GM12874 (cell line): Measurements from ENCODE around the gene TMEM214.
A peak's percentile ranks its signal among the peaks of the same experiment; 100 is the strongest.

Experiments used
- TF ChIP-seq, protein P1 (sequence below): IDR thresholded peaks from 2 replicates; pipeline ENCODE4 v1.5.1; 2011; ENCODE audit warnings: low read depth, mild to moderate bottlenecking, control low read depth, low read length, moderate library complexity; ENCODE audit not compliant: insufficient read depth

TMEM214 gene

DNA sequence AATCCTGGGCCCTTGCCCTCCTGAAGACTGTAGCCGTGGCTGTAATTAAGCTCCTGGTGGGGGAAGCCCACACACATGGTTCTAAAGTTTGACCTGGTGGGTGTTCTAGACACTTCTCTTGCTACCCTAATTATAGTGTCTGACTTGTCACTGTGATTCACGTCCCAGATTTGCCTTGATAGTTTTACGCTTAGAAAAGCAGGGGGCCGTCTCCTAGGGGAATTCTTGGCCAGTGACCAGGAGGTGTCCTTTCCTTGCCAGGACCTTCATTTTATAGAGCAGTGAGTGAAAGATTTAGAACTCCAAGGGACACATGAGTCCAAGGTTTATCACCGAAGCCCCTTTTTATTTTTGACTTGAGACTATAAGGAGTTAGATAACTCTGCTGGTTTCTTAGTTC lies 9.0 kb downstream of the TMEM214 start:
- TF ChIP-seq, protein P1, sequence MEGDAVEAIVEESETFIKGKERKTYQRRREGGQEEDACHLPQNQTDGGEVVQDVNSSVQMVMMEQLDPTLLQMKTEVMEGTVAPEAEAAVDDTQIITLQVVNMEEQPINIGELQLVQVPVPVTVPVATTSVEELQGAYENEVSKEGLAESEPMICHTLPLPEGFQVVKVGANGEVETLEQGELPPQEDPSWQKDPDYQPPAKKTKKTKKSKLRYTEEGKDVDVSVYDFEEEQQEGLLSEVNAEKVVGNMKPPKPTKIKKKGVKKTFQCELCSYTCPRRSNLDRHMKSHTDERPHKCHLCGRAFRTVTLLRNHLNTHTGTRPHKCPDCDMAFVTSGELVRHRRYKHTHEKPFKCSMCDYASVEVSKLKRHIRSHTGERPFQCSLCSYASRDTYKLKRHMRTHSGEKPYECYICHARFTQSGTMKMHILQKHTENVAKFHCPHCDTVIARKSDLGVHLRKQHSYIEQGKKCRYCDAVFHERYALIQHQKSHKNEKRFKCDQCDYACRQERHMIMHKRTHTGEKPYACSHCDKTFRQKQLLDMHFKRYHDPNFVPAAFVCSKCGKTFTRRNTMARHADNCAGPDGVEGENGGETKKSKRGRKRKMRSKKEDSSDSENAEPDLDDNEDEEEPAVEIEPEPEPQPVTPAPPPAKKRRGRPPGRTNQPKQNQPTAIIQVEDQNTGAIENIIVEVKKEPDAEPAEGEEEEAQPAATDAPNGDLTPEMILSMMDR, result no peak

DNA sequence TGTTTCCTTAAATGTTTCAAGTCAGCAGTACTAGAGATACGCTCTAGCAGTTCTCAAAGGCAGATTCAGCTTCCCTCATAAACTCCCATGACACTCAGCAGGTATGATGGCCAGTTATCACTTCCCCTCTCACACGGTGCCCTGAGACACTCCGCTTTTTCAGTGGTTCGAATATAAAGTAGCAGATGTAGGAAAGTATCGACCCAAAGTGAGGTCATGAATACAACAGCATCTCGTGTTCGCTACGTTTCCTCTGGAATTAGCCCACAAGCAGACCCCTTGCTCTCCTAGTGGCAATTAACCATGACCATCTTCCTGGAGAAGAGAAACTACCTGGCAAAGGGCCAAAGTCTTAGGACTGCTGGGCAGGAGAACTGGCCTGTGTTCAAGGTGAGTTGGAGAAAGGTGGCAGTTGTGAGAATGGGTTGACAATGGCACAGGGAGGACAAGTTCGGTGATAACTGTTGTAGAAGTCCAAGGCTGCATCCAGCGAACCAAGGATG lies 9.4 kb downstream of the TMEM214 start:
- TF ChIP-seq, protein P1, result no peak

DNA sequence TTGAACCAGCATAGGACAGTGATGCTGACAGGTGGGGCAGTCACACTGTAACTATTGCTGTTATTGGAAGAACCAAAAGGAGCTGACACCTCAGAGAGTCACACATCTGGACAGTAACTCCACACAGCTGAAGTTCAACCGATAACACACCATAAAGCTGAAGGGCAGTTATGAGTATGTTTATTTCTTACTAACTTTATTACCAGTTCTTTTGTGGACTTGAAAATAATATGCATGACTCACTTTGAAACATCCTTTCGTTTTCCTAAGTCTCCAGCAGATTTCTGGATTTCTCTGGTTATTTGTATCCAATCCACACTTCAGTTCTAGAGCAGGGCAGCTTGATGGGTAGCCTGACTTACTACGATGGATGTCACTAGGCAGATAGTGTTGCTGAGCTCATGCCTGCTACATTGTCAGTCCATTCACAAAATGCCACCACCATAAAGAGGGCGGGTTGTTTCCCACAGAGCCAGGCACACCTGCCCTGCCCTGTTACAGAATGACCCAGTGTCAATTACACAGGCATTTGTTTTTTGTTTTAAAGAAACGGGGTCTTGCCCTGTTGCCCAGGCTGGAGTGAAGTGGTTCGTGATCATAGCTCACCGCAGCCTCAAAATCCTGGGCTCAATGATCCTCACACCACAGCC lies 10.3 kb downstream of the TMEM214 start:
- TF ChIP-seq, protein P1, result no peak

DNA sequence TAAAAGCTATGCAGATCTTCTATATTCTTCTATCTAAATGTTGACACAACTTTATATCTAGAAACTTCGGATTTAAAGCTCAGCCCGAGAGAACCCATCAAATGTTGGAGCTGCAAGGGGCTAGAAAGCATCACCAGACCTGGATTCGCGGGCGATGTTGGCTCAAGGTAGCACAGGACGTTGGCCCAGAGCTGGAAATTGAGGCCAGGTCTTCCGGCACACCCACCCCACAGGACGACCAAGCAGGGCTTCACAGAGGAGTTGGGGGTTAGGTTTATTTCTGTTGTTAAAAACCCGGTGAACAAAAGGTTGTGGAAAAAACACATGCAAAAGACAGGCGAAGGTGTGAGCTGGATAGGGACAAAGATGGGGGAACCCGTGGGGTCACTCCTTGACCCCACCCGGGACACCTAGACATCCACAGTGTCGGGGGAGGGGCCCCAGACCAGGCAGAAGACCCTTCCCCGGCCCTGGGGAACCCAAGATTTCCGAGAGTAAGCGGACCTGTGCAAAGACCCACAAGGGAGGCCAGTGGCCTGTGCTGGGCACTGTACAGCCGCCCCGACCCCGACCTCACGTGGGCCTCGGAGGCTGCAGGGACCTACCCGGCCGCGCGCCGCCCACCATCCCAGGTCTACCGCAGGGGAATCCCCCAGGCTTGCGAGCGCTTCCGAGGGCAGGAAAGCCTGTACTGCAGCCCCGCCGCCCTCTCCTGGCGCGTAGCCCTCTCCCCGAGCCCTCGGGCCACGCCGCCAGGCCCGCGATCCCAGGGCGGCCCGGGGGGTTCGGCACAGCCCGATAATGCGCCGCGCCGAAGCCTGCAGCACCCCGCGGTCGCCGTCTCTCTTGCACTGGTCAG lies 16.9 kb downstream of the TMEM214 start:
- TF ChIP-seq, protein P1, result no peak

DNA sequence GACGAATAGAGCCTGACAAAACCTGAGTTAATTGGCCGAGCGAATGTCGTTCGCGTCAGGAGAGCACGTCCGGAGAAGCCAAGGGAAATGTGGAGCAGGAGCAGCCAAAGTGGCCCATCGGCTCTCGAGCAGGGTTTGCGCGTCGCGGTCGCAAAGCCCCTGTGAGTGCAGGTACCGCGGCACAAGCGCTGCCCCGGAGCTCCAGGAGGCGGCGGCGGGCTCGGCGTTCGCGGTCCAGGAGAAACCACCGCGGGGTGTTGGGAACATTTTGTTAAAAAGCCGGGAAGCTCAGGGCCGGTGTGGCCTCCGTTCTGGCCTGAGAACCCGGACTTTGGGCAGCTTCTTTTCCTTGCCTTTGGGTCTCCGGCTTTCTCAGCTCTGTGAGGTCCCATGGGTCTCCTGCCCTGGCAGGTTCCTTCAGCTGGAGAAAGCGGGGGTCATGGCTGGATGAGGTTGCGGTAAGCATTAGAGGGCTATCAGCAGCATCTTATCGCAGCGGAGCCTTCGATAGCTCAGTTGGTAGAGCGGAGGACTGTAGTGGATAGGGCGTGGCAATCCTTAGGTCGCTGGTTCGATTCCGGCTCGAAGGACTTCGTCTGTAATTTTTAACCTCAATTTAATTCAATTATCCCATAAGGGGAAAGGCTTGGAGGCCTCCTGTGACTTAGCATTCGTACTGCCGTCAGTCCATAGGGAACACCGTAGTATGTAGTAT lies 17.7 kb downstream of the TMEM214 start:
- TF ChIP-seq, protein P1, result peak; percentile 25

DNA sequence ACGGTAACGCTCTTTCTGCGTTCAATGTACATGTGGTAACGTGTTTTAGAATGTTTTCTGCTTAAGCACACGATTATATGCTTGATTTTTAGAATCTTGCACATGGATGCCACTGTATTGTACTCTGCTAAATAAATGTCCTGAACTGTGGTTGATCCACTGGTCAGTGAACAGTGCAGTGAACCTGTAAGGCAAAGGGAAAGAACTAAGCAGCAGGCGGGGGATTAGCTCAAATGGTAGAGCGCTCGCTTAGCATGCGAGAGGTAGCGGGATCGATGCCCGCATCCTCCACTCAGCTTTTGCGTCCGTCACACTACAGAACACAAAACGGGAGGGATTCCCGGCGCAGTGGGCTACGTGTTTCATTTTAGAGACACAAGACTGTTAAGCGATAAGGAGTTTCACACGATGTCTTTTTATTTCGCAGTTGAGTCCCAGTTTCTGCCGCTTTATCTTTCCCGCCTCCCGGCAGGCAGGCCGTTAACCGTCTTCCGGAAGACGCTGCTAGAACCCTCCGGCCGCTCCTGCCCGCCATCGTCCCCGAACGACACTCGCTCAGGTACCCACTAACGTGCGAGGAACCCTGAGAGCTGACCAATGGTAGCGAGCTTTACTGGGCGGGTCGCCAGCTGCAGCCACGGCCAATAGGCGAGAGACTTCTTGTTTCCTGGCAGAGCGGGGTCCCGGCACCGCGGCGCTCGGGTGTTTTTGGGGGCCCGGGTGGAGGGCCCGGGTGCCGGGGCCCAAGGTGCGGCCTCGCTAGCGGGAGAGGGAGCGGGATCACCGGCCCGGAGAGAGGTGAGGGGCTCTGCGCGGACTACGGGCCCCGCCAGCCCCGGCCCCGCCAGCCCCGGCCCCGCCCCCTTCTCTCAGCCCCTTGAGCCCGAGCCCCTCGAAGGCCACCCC lies 18.5 kb downstream of the TMEM214 start, which contains the start of gene AGBL5:
Gene AGBL5, plus strand, starts transcription at position 673 of the 906 bp plus-strand sequence. CDS start 1,291 bp downstream, outside the sequence.
- TF ChIP-seq, protein P1, result no peak
